ENCODE measurements around the gene SRPRB.

SRPRB gene

DNA sequence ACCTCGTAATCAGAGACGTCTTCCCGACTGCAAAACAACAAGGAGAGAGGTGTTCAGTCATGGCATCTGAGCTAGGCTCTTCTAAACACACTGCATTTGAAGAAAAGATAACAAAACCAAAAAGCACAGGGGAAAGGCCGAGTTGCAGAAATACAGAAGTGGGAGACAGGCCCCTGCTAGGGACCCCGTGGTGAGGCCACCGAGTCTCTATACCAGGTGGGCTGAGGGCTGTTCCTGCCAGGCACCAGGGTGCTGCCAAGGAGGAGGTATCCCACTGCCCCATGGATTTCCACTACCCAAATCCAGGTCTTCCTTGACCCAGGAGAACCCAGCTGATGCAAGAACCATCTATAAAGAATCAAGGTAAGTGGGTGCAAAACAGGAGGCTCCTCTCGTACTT lies 59.0 kb downstream of the SRPRB start:
- in situ Hi-C loops (cut with HindIII; ENCODE audit: low sequenced_read_pairs) = no loop called here

DNA sequence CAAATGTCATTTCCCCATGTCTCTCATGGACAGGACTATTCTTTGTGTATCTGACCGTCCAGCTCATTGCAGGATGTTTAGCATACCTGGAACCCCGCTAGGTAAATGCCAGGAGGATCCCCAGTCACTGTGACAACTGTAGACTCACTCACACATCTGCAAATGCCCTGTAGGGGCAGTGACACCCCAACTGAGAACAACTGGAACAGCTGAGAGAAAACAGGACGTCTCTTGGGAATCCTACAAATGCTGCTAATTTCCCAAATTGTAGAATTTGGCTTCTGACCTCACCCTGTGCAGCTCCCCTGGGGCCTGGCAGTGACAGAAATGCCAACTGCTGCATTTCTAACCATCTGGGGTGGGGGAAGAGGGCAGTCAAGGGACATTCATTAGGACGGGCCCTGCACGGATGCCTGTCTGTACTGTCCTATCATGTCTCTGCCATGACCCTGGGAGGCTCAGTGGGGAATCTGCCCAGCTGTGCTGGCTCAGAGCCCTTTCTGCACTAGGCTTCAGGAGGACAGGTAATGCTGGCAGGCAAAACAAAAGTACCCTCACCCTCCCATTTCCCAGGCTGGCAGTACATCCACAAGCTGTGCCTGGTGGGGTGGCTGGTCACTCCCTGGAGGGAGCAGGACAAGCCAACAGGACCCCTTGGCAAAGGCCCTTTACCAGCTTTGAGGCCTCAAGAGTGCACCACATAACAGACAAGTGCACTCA lies 59.7 kb downstream of the SRPRB start:
- in situ Hi-C loops (cut with HindIII; ENCODE audit: low sequenced_read_pairs) = no loop called here

DNA sequence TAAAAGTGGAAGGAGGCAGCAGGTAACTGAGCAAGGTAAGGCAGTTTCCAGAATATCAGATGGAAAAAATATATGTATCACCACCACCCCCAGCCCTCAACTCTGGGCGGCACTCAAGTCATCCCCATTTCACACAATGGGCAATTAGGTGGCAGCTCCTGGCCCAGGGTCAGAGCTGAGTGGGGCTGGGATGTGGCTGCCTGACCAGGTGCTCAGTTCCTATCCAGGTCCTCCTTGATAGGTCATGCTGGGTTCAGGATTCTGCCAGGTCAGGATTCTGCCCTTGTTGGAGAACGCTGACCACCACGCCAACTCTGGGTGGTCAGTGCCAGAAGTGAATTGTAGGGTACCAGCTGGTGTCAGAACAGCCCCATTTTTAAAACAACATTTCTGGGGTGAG lies 60.5 kb downstream of the SRPRB start:
- in situ Hi-C loops (cut with HindIII; ENCODE audit: low sequenced_read_pairs) = no loop called here

DNA sequence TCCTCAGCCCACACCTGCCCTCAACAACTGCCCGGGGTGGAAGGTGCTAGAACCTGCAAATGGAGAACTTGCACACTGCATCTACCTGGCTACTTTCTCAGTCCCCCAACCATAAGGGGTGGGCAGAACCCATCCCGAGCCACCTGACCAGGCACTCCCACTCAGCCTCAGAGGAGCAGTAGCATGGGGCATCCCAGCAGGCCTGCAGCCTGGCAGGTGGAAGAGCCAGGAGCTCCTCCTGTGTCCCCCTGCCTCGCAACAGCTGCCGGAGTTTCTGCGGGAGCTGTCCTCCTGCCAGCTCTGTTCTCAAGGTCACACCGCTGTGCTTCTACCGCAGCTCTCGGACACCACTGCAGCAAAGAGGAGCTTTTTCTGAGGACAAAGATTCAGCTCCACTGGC lies 62.6 kb downstream of the SRPRB start:
- in situ Hi-C loops (cut with HindIII; ENCODE audit: low sequenced_read_pairs) = no loop called here

DNA sequence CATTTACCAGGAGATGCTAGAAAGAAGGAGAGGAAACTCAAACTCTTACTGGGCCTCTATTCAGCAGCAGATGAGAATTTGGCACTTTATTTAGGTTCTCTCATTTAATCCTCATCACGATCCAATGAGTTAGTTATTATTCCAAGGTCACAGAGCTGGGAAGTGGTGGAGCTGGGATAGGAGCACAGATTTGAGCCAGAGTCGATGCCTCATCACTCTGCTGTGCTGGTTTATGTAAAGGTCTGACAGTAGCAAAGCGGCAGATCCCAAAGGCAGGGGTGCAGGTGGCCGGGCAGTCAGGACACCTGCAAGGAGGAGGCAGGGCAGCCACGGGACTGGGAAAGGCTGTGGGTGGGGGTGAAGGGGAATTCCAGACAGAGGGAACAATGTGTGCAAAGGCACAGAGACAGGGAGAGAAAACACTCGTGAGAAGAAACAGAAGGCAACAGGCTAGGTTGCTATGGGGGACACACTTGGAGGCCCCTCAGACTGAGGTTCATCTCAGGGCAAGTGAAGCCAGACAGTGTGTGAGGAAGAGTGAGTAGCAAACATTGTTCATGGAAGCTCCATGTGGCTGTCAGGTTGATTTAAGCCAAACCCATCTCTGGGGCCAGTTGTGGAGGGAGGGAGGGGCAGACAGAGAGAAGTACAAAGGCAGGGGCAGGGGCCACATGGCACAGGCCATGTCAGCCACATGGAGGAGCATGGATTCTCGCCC lies 63.3 kb downstream of the SRPRB start:
- in situ Hi-C loops (cut with HindIII; ENCODE audit: low sequenced_read_pairs) = no loop called here

DNA sequence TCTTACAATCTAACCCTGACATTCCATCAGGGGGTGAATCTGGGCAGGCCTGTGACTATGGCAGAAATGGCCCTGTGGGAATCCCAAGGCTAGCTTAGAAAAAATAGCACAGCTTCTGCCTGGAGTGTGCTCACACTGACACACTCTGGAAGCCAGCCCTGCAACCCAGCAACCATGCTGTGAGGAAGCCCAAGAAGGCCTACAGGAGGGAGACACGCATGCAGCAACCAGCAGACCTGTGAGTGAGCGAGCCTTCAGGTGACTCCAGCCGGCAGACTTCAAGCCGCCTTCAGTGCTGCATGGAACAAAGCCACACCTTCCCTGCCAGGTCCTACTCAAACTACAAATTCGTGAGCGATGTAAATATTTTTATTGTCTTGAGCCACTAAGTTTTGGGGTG lies 64.0 kb downstream of the SRPRB start:
- in situ Hi-C loops (cut with HindIII; ENCODE audit: low sequenced_read_pairs) = no loop called here

DNA sequence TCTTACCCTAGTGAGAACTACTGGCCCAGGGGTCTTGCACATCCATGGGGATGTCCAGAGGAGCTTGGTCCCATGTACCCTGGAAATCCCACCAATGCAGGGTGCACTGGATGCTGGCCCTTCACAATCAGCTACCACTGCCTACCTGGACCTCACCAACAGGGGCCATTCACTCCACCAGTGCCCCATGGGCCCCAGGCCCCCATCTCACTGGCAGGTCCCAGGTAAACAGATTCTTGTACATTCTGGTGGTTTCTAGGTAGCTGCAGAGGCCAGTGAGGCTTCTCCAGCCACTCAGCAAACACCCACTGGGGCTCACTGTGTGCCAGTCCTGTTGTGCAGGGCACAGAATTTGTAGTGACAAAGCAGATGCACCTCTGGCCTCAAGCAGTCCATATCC lies 65.2 kb downstream of the SRPRB start:
- in situ Hi-C loops (cut with HindIII; ENCODE audit: low sequenced_read_pairs) = loop anchor here (5.0 kb wide), 1 partner anchor 49 kb away; no protein-coding TSS in a partner anchor
